ENCODE measurements around the gene ANXA1. TPM values are rescaled to one million over a fixed set of nuclear protein-coding genes. Genes with fewer than 3 reads are reported as not detected.
A peak's percentile ranks its signal among the peaks of the same experiment; 100 is the strongest.

Gene ANXA1
- total RNA-seq, 2 donors from 2014 or later = 37.9 to 44.8 TPM

DNA sequence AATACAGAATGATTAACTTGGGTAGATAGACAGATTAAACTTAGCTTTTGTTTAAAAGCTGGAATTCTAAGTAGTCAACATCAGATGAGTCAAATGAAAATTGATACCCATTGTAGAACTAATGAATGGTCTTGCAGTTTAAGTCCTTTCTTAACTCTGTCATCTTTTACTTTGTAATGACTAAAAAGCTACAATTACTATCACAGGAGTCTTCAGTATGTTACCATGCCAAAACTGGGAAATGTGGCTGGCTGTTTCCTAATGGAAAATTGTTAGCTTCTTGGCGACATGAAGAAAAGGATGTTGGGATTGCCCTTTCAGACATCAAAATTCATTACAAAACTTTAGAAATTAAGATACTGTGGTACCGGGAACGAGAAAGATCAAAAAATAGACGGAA is 20.2 kb upstream of the ANXA1 start:
- WGBS, 2 donors = 65 to 76% methylated on average over 4 of the region's 4 CpGs
- Histone ChIP-seq H3K4me1 (peaks cover 5% of the 10 kb centered on the region), H3K27me3 (no peaks in the 10 kb centered on the region), H3K9me3 (no peaks in the 10 kb centered on the region), H3K4me3 (no peak overlapping the region), H3K36me3 (replicated peaks in 1 of 2; ENCODE audit: insufficient read depth in 1 of 2, low read depth in 2 of 2) (no peaks in the 10 kb centered on the region), H3K27ac (peak overlapping the region in 3 of 4 donors; percentile 24 to 90 (median 76))
- no peak for DNase-seq
- no peak for ATAC-seq
- TF ChIP-seq, protein P1, sequence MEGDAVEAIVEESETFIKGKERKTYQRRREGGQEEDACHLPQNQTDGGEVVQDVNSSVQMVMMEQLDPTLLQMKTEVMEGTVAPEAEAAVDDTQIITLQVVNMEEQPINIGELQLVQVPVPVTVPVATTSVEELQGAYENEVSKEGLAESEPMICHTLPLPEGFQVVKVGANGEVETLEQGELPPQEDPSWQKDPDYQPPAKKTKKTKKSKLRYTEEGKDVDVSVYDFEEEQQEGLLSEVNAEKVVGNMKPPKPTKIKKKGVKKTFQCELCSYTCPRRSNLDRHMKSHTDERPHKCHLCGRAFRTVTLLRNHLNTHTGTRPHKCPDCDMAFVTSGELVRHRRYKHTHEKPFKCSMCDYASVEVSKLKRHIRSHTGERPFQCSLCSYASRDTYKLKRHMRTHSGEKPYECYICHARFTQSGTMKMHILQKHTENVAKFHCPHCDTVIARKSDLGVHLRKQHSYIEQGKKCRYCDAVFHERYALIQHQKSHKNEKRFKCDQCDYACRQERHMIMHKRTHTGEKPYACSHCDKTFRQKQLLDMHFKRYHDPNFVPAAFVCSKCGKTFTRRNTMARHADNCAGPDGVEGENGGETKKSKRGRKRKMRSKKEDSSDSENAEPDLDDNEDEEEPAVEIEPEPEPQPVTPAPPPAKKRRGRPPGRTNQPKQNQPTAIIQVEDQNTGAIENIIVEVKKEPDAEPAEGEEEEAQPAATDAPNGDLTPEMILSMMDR (IDR thresholded peaks at IDR 0.05) = no peak
- no peak for TF ChIP-seq POLR2A (IDR thresholded peaks at IDR 0.05)
- intact Hi-C loops (cut with DNase I) = no loop called here

DNA sequence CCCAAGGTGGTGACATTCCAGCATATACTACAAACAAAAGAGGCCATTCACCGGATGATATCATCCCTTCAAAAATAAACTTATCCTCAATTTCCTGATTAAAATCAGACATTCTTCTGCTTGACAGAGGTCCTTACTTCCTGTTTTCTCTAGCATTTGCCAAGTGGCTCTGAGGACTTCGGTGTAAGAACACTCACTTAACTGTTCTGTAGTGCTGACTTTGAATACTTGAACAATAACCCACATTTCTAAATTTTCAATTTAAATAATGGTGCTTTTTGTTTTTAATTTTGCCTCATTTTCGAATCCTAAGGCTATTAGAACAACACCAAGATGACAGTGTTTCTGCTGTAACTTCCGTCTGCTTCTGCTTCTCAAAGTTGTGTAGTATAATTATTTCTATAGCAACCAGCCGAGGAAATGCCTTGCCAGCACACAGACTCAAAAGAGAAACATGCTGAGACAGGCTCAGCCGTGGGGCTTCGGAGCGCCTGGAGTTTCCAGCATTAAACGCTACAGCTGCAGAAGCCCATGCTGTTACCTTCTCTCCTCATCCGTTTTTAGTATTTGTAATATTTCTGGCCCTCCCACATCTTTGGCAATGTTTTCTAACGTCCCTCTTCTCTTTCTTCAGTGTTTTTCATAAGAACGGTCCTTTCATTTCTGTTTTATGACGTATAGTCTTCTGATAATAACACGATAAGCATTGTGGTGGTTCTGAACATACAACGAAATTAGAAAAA is 19.5 kb upstream of the ANXA1 start:
- TF ChIP-seq, protein P1 (IDR thresholded peaks at IDR 0.05) = no peak
- TF ChIP-seq POLR2A (IDR thresholded peaks at IDR 0.05) = peak in 2 of 3 donors; percentile 45 to 60
- H3K27me3 ChIP-seq = no peaks in the 10 kb centered on the region
- DNase-seq = peak; percentile 57 to 77 (median 64)
- no peaks in the 10 kb centered on the region for H3K36me3 ChIP-seq (replicated peaks in 1 of 2; ENCODE audit: insufficient read depth in 1 of 2, low read depth in 2 of 2)
- peak overlapping the region in 3 of 4 donors; percentile 24 to 90 (median 76) for H3K27ac ChIP-seq
- intact Hi-C loops (cut with DNase I) = no loop called here
- H3K9me3 ChIP-seq = no peaks in the 10 kb centered on the region
- 3 to 6% methylated on average over 15 of the region's 15 CpGs for WGBS, 2 donors
- ATAC-seq = peak; percentile 87
- peak overlapping the region in 1 of 2 donors; percentile 30 for H3K4me3 ChIP-seq
- peaks cover 5% of the 10 kb centered on the region for H3K4me1 ChIP-seq

DNA sequence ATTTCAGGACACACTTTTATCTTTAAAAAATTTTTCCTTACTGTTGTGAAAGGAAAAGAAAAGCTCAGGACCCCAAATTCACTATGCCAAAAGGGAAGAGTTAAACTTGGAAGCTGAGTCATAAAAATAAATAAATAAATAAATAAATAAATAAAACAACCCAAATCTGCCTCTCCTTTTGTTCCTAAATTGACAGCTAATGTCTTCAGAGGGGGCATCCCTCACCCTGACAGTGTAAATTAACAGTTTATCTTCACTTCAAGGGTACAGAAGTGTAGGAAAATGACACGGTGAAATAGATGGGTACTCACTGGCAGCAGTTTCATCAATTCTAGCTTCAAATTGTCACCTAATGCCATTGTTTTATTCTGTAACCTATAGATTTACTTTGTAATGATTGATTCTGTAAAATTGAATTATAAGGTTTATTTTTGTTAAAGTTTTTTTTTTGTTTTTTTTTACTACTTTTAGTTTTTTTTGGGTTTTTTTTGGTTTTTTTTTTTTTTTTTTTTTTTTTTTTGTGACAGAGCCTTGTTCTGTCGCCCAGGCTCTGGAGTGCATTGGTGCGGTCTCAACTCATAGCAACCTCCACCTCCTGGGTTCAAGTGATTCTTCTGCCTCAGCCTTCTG is 18.5 kb upstream of the ANXA1 start:
- ATAC-seq (no peak), DNase-seq (no peak)
- Histone ChIP-seq H3K4me3 (no peak overlapping the region), H3K27me3 (no peaks in the 10 kb centered on the region), H3K36me3 (replicated peaks in 1 of 2; ENCODE audit: insufficient read depth in 1 of 2, low read depth in 2 of 2) (no peaks in the 10 kb centered on the region), H3K4me1 (peaks cover 5% of the 10 kb centered on the region), H3K27ac (peak overlapping the region in 1 of 4 donors; percentile 90), H3K9me3 (no peaks in the 10 kb centered on the region)
- intact Hi-C loops (cut with DNase I) = no loop called here
- no peak for TF ChIP-seq POLR2A (IDR thresholded peaks at IDR 0.05)
- TF ChIP-seq, protein P1 (IDR thresholded peaks at IDR 0.05) = no peak
- WGBS, 2 donors = 78 to 86% methylated on average over 3 of the region's 3 CpGs

DNA sequence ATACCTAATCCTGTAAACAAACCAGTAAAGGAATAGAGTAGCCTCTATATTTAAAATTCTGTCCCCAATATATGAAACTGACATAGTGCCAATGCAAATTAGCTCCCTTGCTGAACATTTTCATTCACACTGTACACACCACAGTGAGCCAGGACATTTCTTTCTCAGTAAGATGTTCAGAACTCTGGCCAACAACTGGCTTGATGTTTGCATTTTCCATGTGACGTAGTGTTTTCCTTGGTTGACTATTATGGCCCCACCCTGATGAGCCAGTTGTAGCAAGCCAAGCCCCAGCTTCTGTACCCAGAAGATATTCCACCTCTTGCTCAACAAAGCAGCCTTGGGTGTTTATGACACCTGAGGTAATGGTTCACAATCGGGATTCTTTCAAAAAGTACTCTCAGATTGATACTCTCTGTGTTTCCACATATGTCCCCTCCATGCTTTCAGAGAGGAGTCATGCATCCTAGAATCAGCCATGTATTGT is 17.7 kb upstream of the ANXA1 start:
- no peak for ATAC-seq
- no peak for DNase-seq
- WGBS, 2 donors = 77 to 79% methylated on average over 2 of the region's 2 CpGs
- no peaks in the 10 kb centered on the region for H3K36me3 ChIP-seq (replicated peaks in 1 of 2; ENCODE audit: insufficient read depth in 1 of 2, low read depth in 2 of 2)
- no peak overlapping the region for H3K27ac ChIP-seq
- no peaks in the 10 kb centered on the region for H3K9me3 ChIP-seq
- H3K4me1 ChIP-seq = peaks cover 9% of the 10 kb centered on the region
- no peak overlapping the region for H3K4me3 ChIP-seq
- TF ChIP-seq, protein P1 (IDR thresholded peaks at IDR 0.05) = no peak
- no peak for TF ChIP-seq POLR2A (IDR thresholded peaks at IDR 0.05)
- no peaks in the 10 kb centered on the region for H3K27me3 ChIP-seq
- intact Hi-C loops (cut with DNase I) = no loop called here

All from body of pancreas (tissue), 4 donors.